H1 (cell line): ENCODE data around the gene PITPNC1.

Source experiments
- CTCF ChIP-seq, 3 experiments: IDR thresholded peaks; 1 replicate in 2 of 3; 2 replicates in 1 of 3; pipeline versions ENCODE4 v1.5.1 to v1.6.1; 2011; ENCODE audit warnings: low read length in 3 of 3, mild to moderate bottlenecking in 3 of 3, inconsistent platforms in 2 of 3, low read depth in 1 of 3, moderate library complexity in 1 of 3; ENCODE audit not compliant: insufficient read depth in 1 of 3; ENCODE audit errors: control extremely low read depth in 1 of 3
- EP300 ChIP-seq, 2 experiments: IDR thresholded peaks; 1 replicate in 1 of 2; 2 replicates in 1 of 2; pipeline ENCODE4 v1.6.1; 2011 to 2012; ENCODE audit warnings: low read depth in 2 of 2, low read length in 2 of 2, mild to moderate bottlenecking in 2 of 2, borderline replicate concordance in 1 of 2, inconsistent platforms in 1 of 2, moderate library complexity in 1 of 2
- HDAC6 ChIP-seq: IDR thresholded peaks from one replicate; pipeline ENCODE4 v1.7.1; 2012; ENCODE audit warnings: low read depth, mild to moderate bottlenecking, inconsistent platforms, low read length, moderate library complexity
- POLR2A ChIP-seq, 2 experiments: IDR thresholded peaks; 1 replicate in 1 of 2; 2 replicates in 1 of 2; pipeline ENCODE4 v1.6.1; 2011; ENCODE audit warnings: low read depth in 2 of 2, low read length in 2 of 2, mild to moderate bottlenecking in 2 of 2; ENCODE audit errors: control extremely low read depth in 1 of 2
- SRF ChIP-seq: IDR thresholded peaks from 2 replicates; pipeline ENCODE4 v1.6.1; 2011; ENCODE audit warnings: mild to moderate bottlenecking, low read depth, low read length, moderate library complexity

DNA sequence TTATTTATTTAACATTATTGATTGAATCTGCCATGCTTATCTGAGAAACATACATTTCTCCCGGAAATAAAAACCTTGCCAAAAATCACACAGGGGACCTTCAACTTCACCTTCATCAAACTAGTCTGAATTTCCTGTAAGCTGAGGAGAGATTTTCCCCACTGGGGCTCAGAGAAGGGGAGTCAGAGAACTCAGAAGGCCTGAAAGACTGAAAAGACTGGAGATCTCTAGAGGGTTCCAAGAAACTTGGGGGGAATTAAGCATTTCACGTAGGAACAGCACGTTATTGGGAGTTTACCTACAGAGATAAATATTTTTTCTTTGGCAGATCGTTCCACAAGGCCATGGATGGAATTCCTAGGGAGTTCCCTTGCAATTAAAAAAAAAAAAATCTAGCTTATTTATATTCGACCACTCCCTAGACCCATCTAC, 340.1 kb downstream of the PITPNC1 start:
- TF ChIP-seq SRF (no peak), POLR2A (IDR thresholded peaks at IDR 0.05; ENCODE audit: control extremely low read depth in 1 of 2, low read depth in 2 of 2, low read length in 2 of 2) (no peak), HDAC6 (no peak), CTCF (IDR thresholded peaks at IDR 0.05; ENCODE audit: control extremely low read depth in 1 of 3, insufficient read depth in 1 of 3, low read depth in 1 of 3, low read length in 3 of 3) (no peak), EP300 (IDR thresholded peaks at IDR 0.05; ENCODE audit: borderline replicate concordance in 1 of 2, low read depth in 2 of 2, low read length in 2 of 2) (no peak)
